Thoracic aorta (tissue), 2 donors: ENCODE results near the gene CYP46A1. TPM values are rescaled to one million over a fixed set of nuclear protein-coding genes. Genes with fewer than 3 reads are reported as not detected.
"Not testable (repeated sequence)": the region's sequence is repeated elsewhere in the genome, so short reads cannot be mapped to it uniquely, and the experiment has no call there.

Experiments used
- ATAC-seq: fragments of 150-250 bp; one replicate; pipeline ENCODE4 v1.8.0; 2017; ENCODE audit warnings: low read depth; ENCODE audit not compliant: insufficient number of reproducible peaks, low FRiP score
- DNase-seq: peaks from one replicate; pipeline ENCODE4 v3.0.0-alpha.2; 2020; ENCODE audit warnings: low spot score
- H3K27ac ChIP-seq, 2 donors: fragments of 200-600 bp; sonication (generic); 1 replicate in 1 of 2; 2 replicates in 1 of 2; pipeline ENCODE4 v1.5.1; 2016; ENCODE audit warnings: mild to moderate bottlenecking in 2 of 2, moderate library complexity in 2 of 2
- H3K27me3 ChIP-seq: fragments of 200-600 bp; sonication (generic); replicated peaks from 2 replicates; pipeline ENCODE4 v1.6.0; 2016; ENCODE audit warnings: mild to moderate bottlenecking; ENCODE audit not compliant: insufficient read depth
- H3K36me3 ChIP-seq: fragments of 200-600 bp; sonication (generic); one replicate; pipeline ENCODE4 v1.5.1; 2016
- H3K4me1 ChIP-seq, 2 donors: fragments of 200-600 bp; sonication (generic); 1 replicate in 1 of 2; 2 replicates in 1 of 2; pipeline versions ENCODE4 v1.5.1 to v1.6.0; 2016; ENCODE audit warnings: low read depth in 2 of 2, mild to moderate bottlenecking in 1 of 2; ENCODE audit not compliant: control insufficient read depth in 1 of 2
- H3K4me3 ChIP-seq: fragments of 200-600 bp; sonication (generic); 2 replicates; pipeline ENCODE4 v1.5.1; 2016; ENCODE audit warnings: mild to moderate bottlenecking
- H3K9me3 ChIP-seq: fragments of 200-600 bp; sonication (generic); 2 replicates; pipeline ENCODE4 v1.5.1; 2016
- CTCF ChIP-seq: fragments of 200-600 bp; sonication (generic); IDR thresholded peaks from one replicate; pipeline ENCODE4 v1.5.1; 2019; ENCODE audit warnings: antibody characterized with exemption
- total RNA-seq, 2 donors: library from RNA; depleted of rRNA; stranded (reverse); fragments of >200 nt; gene quantifications; one replicate each; pipeline versions ENCODE4 v1.1.0 to v1.2.3, GENCODE V29; 2016

The CYP46A1 gene
- 1 to 10 TPM in 1 of 2 donors, under 1 TPM in 1; 0.68 to 1.3 TPM for total RNA-seq

DNA sequence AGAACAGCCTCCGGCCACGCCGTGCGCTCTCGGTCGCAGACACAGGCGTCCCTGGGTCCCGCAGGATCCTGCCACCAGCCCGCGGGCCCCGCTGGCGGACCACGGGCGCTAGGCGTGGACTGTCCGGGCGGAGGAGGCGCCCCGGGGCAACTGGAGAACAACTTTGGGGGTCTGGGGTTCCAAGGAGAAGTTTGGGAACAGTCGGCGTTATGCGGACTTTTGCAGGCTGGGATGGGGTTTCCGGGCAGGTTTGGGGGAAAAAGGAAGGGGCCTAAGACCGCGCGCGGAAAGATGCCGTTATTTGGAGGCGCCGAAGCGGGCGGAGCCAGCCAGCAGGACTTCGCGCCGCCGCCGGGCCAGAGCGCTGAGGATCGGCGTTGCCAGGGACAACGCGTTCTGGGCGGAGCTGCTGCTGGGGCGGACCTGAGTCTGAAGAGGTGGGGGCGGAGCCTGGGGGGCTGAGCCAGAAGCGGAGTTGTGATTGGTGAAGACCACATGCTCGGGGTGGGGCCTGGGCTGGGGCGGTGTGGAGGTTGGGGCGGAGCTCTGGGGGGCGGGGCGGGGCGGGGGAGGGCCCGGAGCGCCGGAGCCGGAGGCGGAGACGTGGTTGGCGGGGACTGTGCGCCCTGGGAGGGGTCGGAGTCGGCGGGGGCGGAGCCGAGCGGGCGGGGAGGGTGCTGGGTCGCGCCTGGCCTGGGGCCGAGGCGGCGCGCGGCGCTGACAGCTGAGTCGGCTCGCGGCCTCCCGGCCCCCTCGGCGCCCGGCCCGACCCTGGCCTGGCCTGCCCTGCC lies at the start of gene CYP46A1:
TSS of gene CYP46A1 (plus strand) at position 680 of the 791 bp plus-strand sequence. CDS start 120 bp downstream, outside the sequence.
- Histone ChIP-seq H3K36me3 (no peaks in the 10 kb centered on the region), H3K9me3 (no peaks in the 10 kb centered on the region), H3K4me1 (peaks cover 3 to 12% of the 10 kb centered on the region in 2 donors), H3K27ac (peak within 1 kb of the TSS; percentile 93 to 95), H3K4me3 (peak within 1 kb of the TSS; percentile 96), H3K27me3 (no peaks in the 10 kb centered on the region)
- no peak for TF ChIP-seq CTCF
- DNase-seq = peak; percentile 100
- peak; percentile 89 for ATAC-seq

GRCh38 chr14:99634443-99634842 lies 49.7 kb upstream of the CYP46A1 start:
- Histone ChIP-seq H3K36me3 (no peaks in the 10 kb centered on the region), H3K27me3 (no peaks in the 10 kb centered on the region), H3K9me3 (no peaks in the 10 kb centered on the region), H3K4me3 (no peak overlapping the region), H3K4me1 (no peaks in the 10 kb centered on the region), H3K27ac (no peak overlapping the region)
- ATAC-seq (no peak), DNase-seq (no peak)
- TF ChIP-seq CTCF = no peak

DNA sequence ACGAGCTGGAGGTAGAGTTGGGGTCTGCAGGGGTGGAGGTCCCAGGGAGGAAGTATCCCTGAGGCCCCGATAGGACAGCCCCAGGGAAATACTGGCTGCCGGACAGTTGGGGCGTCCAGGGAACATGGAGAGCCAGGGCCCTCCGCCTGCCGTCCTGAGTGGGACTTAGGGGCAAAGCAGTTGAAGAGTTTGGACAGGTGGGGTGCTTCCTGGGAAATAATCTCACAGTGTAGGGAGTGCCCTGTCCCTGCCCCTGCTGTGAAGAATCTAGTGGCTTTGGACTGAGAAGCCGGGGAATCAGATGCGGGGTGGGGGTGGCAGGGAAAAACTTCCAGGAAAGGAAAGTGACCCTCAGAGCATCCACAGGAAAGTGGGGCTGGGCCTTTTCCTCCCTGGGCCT lies 49.0 kb upstream of the CYP46A1 start:
- no peak for DNase-seq
- Histone ChIP-seq H3K9me3 (no peaks in the 10 kb centered on the region), H3K36me3 (no peaks in the 10 kb centered on the region), H3K4me1 (no peaks in the 10 kb centered on the region), H3K4me3 (no peak overlapping the region), H3K27ac (no peak overlapping the region), H3K27me3 (no peaks in the 10 kb centered on the region)
- no peak for ATAC-seq
- no peak for TF ChIP-seq CTCF

DNA sequence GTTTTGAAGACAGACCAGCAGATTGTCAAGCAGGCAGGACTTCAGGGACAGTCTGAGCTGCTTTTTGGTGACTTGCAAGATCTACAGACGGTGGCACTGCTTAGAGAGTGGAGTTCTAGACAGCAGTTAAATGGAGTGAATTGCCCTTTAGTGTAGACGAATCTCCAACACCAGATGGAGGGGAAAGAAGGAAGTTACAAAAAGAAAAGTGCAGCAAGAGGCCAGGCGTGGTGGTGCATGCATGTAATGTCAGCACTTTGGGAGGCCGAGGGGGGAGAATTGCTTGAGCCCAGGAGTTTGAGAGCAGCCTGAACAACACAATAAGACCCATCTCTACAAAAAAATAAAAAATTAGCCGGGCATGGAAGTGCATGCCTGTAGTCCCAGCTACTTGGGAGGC lies 47.6 kb upstream of the CYP46A1 start:
- DNase-seq (no peak), ATAC-seq (no peak)
- TF ChIP-seq CTCF = no peak
- no peaks in the 10 kb centered on the region for H3K9me3 ChIP-seq
- H3K36me3 ChIP-seq = no peaks in the 10 kb centered on the region
- no peaks in the 10 kb centered on the region for H3K27me3 ChIP-seq
- no peaks in the 10 kb centered on the region for H3K4me1 ChIP-seq
- H3K27ac ChIP-seq = no peak overlapping the region
- no peak overlapping the region for H3K4me3 ChIP-seq

GRCh38 chr14:99637624-99638023 lies 46.5 kb upstream of the CYP46A1 start:
- H3K9me3 ChIP-seq = no peaks in the 10 kb centered on the region
- no peak for TF ChIP-seq CTCF
- no peaks in the 10 kb centered on the region for H3K27me3 ChIP-seq
- H3K4me3 ChIP-seq = no peak overlapping the region
- DNase-seq (no peak), ATAC-seq (no peak)
- no peak overlapping the region for H3K27ac ChIP-seq
- H3K4me1 ChIP-seq = no peaks in the 10 kb centered on the region
- no peaks in the 10 kb centered on the region for H3K36me3 ChIP-seq

DNA sequence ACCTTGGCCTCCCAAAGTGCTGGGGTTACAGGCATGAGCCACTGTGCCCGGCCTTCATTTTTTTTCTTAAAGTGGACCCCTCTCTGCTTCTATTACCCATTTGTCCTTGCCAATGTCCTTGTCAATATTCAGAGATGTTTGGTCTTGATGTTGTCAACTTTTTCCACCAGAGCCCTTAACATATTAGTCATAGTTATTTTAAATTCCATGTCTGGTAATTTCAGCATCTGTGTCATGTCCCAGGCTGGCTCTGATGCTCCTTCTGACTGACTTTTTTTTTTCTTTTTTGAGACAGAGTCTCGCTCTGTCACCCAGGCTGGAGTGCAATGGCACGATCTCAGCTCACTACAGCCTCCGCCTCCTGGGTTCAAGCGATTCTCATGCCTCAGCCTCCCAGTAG lies 41.3 kb upstream of the CYP46A1 start:
- not testable (repeated sequence) for ATAC-seq, H3K4me3 ChIP-seq, H3K36me3 ChIP-seq, H3K27me3 ChIP-seq, H3K9me3 ChIP-seq, DNase-seq, H3K27ac ChIP-seq
- peaks cover 0 to 12% of the 10 kb centered on the region in 2 donors for H3K4me1 ChIP-seq
